WTC11 (cell line): Measurements from ENCODE around the gene ZC3H14. TPM values are rescaled to one million over a fixed set of nuclear protein-coding genes. Genes with fewer than 3 reads are reported as not detected.

Experiments
- ATAC-seq: fragments of 200-7000 bp; cut with Tn5 transposase; 2 replicates; pipeline ENCODE4 v1.10.0; 2021; ENCODE audit warnings: mild to moderate bottlenecking, moderate library complexity
- CTCF ChIA-PET: fragments of 300-600 bp; sonication (Branson Sonifier 250); formaldehyde crosslinking; loops from one replicate; lab custom pipeline; 2021; ENCODE audit warnings: antibody characterized with exemption; lab: Charles Lee
- POLR2A ChIA-PET: fragments of 350-600 bp; sonication (Branson Sonifier 250); formaldehyde crosslinking; loops from one replicate; lab custom pipeline; 2021; ENCODE audit warnings: antibody characterized with exemption; lab: Charles Lee
- DNase-seq: peaks from one replicate; pipeline ENCODE4 v3.0.0; 2021; ENCODE audit warnings: low spot score
- H3K27ac Mint-ChIP-seq: 2 replicates; pipeline ENCODE4 v1.8.0; 2021; ENCODE audit warnings: mixed read lengths
- H3K27me3 Mint-ChIP-seq: 2 replicates; pipeline ENCODE4 v1.8.0; 2021; ENCODE audit warnings: low read depth, mild to moderate bottlenecking, moderate library complexity, mixed read lengths
- H3K36me3 Mint-ChIP-seq: 2 replicates; pipeline ENCODE4 v1.8.0; 2021; ENCODE audit warnings: mixed read lengths
- H3K4me1 Mint-ChIP-seq: 2 replicates; pipeline ENCODE4 v1.8.0; 2022; ENCODE audit warnings: mixed read lengths
- H3K4me3 Mint-ChIP-seq: 2 replicates; pipeline ENCODE4 v1.8.0; 2021; ENCODE audit warnings: mild to moderate bottlenecking, moderate library complexity, mixed read lengths
- H3K9me3 Mint-ChIP-seq: 2 replicates; pipeline ENCODE4 v1.8.0; 2021; ENCODE audit warnings: mixed read lengths
- ARID4B ChIP-seq: sonication (generic); formaldehyde crosslinking; IDR thresholded peaks from 2 replicates; pipeline ENCODE4 v1.8.0; 2023; ENCODE audit warnings: missing genetic modification reagents, mild to moderate bottlenecking, borderline replicate concordance
- E2F1 ChIP-seq: sonication (generic); formaldehyde crosslinking; IDR thresholded peaks from 2 replicates; pipeline ENCODE4 v1.8.0; 2022; ENCODE audit warnings: mild to moderate bottlenecking, missing genetic modification reagents
- E2F5 ChIP-seq: sonication (generic); formaldehyde crosslinking; IDR thresholded peaks from 2 replicates; pipeline ENCODE4 v1.8.1; 2022; ENCODE audit warnings: mild to moderate bottlenecking, moderate library complexity, missing genetic modification reagents
- JAZF1 ChIP-seq: fragments of 250-450 bp; sonication (Bioruptor Pico); IDR thresholded peaks from 2 replicates; pipeline ENCODE4 v1.9.0; 2021; ENCODE audit warnings: moderate library complexity, mild to moderate bottlenecking, inconsistent platforms
- MXD4 ChIP-seq: fragments of 250-450 bp; sonication (Bioruptor Pico); IDR thresholded peaks from 2 replicates; pipeline ENCODE4 v1.8.0; 2021; ENCODE audit warnings: mild to moderate bottlenecking, moderate library complexity, borderline replicate concordance
- NFE2L1 ChIP-seq: sonication (generic); formaldehyde crosslinking; IDR thresholded peaks from 2 replicates; pipeline ENCODE4 v1.8.1; 2023; ENCODE audit warnings: missing genetic modification reagents
- NFYB ChIP-seq: sonication (generic); formaldehyde crosslinking; conservative IDR thresholded peaks from 2 replicates; pipeline ENCODE4 v1.8.0; 2022; ENCODE audit warnings: low read depth, missing genetic modification reagents
- RELA ChIP-seq: sonication (generic); formaldehyde crosslinking; IDR thresholded peaks from 2 replicates; pipeline ENCODE4 v1.8.1; 2022; ENCODE audit warnings: missing genetic modification reagents, mild to moderate bottlenecking, borderline replicate concordance
- RORB ChIP-seq: fragments of 250-450 bp; sonication (Bioruptor Pico); IDR thresholded peaks from 2 replicates; pipeline ENCODE4 v1.9.0; 2021; ENCODE audit warnings: mild to moderate bottlenecking
- TCF7 ChIP-seq: sonication (generic); formaldehyde crosslinking; IDR thresholded peaks from 2 replicates; pipeline ENCODE4 v1.8.0; 2022; ENCODE audit warnings: mild to moderate bottlenecking, low read depth, missing genetic modification reagents, moderate library complexity
- USF1 ChIP-seq: sonication (generic); formaldehyde crosslinking; IDR thresholded peaks from 2 replicates; pipeline ENCODE4 v1.8.0; 2022; ENCODE audit warnings: mild to moderate bottlenecking, missing genetic modification reagents
- ZBTB43 ChIP-seq: sonication (generic); formaldehyde crosslinking; IDR thresholded peaks from 2 replicates; pipeline ENCODE4 v1.8.1; 2023; ENCODE audit warnings: mild to moderate bottlenecking, missing genetic modification reagents
- ZNF232 ChIP-seq: sonication (generic); formaldehyde crosslinking; IDR thresholded peaks from 2 replicates; pipeline ENCODE4 v1.8.0; 2022; ENCODE audit warnings: mild to moderate bottlenecking, missing genetic modification reagents
- ZNF281 ChIP-seq: sonication (generic); formaldehyde crosslinking; IDR thresholded peaks from 2 replicates; pipeline ENCODE4 v1.8.0; 2023; ENCODE audit warnings: mild to moderate bottlenecking, missing genetic modification reagents
- ZNF317 ChIP-seq: sonication (generic); formaldehyde crosslinking; IDR thresholded peaks from 2 replicates; pipeline ENCODE4 v1.8.1; 2023; ENCODE audit warnings: low read depth, mild to moderate bottlenecking, moderate library complexity, missing genetic modification reagents, borderline replicate concordance
- ZNF416 ChIP-seq: fragments of 250-450 bp; sonication (Bioruptor Pico); IDR thresholded peaks from 2 replicates; pipeline ENCODE4 v1.9.0; 2021; ENCODE audit warnings: mild to moderate bottlenecking, inconsistent platforms
- ZNF423 ChIP-seq: fragments of 250-450 bp; sonication (Bioruptor Pico); IDR thresholded peaks from 2 replicates; pipeline ENCODE4 v2.1.2; 2022; ENCODE audit warnings: mild to moderate bottlenecking, moderate library complexity
- ZNF532 ChIP-seq: fragments of 250-450 bp; sonication (Bioruptor Pico); IDR thresholded peaks from 2 replicates; pipeline ENCODE4 v1.9.0; 2021; ENCODE audit warnings: mild to moderate bottlenecking, borderline replicate concordance
- ZNF671 ChIP-seq: fragments of 250-450 bp; sonication (Bioruptor Pico); IDR thresholded peaks from 2 replicates; pipeline ENCODE4 v1.8.0; 2021; ENCODE audit warnings: mild to moderate bottlenecking
- total RNA-seq: library from RNA; stranded (reverse); gene quantifications from 3 replicates; pipeline ENCODE4 v1.2.3, GENCODE V29; 2021

ZC3H14 gene
- total RNA-seq, 1 experiment from 2014 or later = 64.9 TPM

GRCh38 chr14:88588081-88588480 lies 25.2 kb downstream of the ZC3H14 start:
- Mint-ChIP-seq H3K36me3 (peaks cover 58% of the 10 kb centered on the region), H3K27ac (no peak overlapping the region), H3K4me1 (no peaks in the 10 kb centered on the region), H3K27me3 (no peaks in the 10 kb centered on the region), H3K9me3 (no peaks in the 10 kb centered on the region), H3K4me3 (no peak overlapping the region)
- POLR2A ChIA-PET = no interaction called here
- CTCF ChIA-PET = no interaction called here
- no peak for DNase-seq
- no peak for TF ChIP-seq NFE2L1 (CRISPR knock-in tag)
- no peak for TF ChIP-seq E2F5 (CRISPR knock-in tag)
- TF ChIP-seq RELA (CRISPR knock-in tag) = no peak
- TF ChIP-seq USF1 (CRISPR knock-in tag) = no peak
- TF ChIP-seq MXD4 = no peak
- no peak for TF ChIP-seq ZNF232 (CRISPR knock-in tag)
- no peak for TF ChIP-seq ZNF281 (CRISPR knock-in tag)
- no peak for TF ChIP-seq E2F1 (CRISPR knock-in tag)
- TF ChIP-seq RORB (CRISPR knock-in tag) = no peak
- no peak for TF ChIP-seq ZNF532 (CRISPR knock-in tag)
- no peak for TF ChIP-seq NFYB
- TF ChIP-seq ZNF317 (CRISPR knock-in tag) = no peak
- no peak for TF ChIP-seq ARID4B (CRISPR knock-in tag)
- TF ChIP-seq JAZF1 (CRISPR knock-in tag) = no peak
- no peak for TF ChIP-seq ZNF423 (CRISPR knock-in tag)
- TF ChIP-seq TCF7 (CRISPR knock-in tag) = no peak
- no peak for TF ChIP-seq ZBTB43 (CRISPR knock-in tag)
- TF ChIP-seq ZNF671 (CRISPR knock-in tag) = no peak
- no peak for TF ChIP-seq ZNF416 (CRISPR knock-in tag)
- no peak for ATAC-seq
